ENCODE data around the gene PSG2.
"Not testable (repeated sequence)": the region's sequence is repeated elsewhere in the genome, so short reads cannot be mapped to it uniquely, and the experiment has no call there.

The PSG2 gene

DNA sequence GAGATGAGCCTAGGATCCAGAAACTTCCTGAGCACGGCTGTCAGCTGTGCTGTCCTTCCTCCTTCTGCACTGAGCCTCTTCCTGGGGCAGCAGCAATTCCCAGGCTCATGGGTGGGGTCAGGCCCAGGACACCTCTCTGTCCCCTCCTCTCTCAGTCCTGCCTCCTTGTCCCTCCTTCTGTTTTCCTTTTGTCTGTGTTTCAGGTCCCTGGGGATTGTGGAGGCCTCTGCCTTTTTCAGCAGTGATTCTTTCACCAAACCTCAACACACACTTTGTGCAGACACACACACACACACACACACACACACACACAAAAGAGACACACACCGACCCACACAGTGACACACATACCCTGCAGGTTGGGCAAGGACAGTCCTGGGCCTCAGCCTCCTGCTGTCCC, at the start of gene PSG2:
TSS of gene PSG2 (minus strand) at position 101 of the 400 bp plus-strand sequence. CDS start 132 bp downstream, outside the sequence.
- DNase-seq: not testable (repeated sequence)

DNA sequence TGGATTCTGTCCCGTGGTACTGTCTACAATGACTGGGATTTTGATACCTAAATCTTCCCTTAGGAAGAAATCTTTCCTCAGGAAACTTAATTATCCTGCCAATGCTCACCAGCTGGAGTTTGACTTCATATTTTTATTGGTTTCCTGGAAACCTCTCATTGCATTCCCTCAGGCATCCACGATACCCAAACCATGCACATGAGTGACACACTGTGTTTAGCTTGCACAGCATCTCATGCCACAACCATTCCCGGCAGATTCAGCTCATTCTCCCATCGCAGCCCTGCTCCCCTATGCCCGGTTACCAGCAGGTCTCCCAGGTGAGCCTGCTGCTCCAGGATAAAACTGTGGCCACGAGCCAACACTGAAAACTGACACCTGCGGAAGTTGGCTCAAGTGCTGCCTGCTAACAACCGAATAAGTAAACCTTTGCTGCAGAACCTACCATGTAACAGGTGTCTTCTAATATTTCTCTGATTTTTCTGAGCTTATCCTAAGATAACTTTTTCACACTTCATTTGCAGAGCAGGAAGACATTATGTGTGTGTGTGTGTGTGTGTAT, 48.9 kb upstream of the PSG2 start:
- not testable (repeated sequence) for DNase-seq

DNA sequence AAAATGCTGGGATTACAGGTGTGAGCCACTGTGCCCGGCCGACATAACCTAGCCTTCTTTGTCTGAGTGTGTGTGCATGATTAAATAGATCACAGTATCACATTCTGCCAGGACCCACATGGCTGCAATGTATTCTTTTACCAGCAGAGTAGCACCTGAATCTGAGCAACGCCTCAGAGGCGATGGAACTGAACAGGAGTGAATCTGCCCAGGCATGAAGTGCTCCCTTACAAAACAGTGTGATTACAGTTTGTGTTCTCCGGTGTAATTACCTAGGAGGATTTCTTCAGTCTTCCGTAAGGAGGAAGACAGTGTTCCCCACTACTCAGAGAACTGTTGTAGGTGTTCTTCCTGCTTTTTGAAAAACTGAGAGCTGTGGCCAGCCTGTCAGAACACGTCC, 46.7 kb upstream of the PSG2 start:
- not testable (repeated sequence) for DNase-seq

DNA sequence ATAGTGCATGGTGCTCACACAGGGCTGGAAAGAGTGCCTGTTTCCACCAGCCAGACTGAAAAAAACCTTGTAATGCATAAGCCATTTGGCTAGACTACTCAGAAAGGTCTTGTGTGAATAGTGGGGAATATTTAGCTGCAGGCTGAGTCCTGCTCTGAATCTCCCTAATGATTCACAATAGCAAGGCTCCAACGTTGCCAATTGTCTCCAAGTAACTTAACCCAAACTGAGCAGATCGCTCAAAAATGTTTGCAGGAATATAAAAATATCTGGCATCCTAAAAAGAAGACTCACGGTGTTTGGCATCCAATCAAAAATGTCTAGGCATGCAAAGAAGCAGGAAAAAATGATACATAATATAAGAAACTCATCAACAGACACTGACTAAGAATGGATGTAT, 44.8 kb upstream of the PSG2 start:
- DNase-seq: not testable (repeated sequence)

DNA sequence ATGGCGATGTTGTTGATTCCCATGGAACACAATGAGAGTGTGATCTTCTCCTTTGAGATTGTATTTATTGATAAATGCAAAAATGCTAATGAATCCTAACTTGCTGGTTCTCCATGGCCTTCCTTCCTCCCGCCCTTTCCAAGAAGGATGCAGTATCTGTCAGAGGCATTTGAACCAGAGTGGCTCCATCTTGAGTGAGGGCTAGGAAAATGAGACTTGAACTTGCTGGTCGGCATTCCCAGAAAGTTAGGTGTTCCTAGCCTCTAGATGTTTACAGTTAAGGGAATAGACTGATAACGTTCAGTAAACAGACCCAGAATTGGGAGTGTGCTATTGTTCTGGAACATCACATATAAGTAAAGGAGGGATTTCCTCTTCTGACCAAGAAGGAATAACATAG, 44.2 kb upstream of the PSG2 start:
- no peak for DNase-seq

DNA sequence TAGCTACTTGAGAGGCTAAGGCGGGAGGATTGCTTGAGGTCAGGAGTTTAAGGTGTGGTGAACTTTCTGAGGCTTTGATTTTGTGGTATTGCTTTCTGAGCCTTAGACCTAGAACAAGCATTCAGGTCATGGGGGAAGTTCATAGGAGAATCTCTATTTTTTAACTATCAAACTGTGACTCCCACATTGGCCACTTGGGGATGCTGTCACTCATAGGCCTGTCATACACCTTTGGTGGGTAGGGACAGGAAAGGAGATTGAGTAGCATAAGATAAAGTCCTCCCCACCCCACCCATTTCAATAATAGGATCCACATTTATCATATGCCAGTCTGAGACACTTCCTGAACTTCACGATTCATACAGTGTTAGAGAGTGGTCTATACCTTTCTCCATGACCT, 41.9 kb upstream of the PSG2 start:
- DNase-seq: no peak

DNA sequence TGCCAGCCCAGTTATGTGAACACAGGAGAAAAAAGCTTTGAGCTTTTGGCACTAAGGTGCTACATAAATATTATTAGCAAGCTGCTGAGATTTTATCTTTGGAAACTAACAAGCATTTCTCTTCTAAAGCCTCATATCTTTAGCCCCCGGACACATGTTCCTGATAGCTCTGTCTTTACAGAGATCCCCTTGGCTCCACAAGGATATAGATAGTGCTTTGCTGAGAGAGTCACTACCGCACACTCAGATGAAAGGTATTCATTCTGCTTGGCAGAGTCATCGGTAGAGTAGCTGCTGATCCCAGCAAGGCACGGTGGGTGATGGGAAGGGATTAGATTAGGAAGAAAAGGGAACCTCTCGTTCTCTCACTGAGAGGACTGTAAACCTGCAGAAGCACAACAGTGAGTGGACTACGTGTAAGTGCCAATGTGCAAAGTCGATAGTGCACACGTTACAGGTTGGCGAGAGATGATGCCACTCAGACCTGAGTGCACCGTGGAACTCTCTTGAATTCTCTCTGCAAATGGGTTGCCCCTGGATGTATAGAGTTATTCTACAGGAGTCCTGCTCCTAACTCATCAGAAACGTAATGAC, 38.0 kb upstream of the PSG2 start:
- not testable (repeated sequence) for DNase-seq

DNA sequence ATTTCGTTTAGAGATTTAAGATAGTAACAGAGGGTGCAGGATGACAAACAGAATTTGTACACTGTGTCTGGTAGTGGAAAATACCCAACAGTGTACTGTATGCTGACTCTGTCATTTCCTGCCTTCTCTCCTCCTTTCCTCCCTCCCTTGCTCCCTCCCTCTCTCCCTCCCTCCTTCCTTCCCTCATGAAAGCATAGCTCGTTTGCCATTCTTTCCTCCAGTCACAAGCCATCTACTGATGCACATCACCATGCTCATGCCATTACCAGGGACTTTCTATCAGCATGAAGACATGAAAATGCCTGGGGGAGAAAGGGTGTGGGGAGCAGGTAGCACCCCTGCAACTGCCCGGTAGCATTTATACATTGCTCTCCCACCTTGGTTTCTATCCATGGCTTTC, 37.0 kb upstream of the PSG2 start:
- not testable (repeated sequence) for DNase-seq

DNA sequence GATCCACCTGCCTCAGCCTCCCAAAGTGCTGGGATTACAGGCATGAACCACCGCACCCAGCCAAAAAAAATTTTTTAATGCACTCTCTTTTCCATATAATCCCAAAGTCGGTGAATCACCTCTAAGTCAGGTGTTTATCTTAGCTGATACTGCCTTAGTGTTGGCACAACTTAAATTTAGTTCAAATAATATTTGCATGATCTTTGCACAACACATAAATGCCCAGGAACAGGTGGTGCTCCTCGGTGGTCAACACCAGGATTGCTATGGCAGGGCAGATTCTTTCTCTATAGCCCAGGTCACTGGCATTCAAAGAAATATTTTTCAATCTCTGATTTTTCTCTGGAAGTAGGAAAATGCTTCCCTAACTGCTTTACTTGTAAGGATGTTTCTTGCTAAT, 33.9 kb upstream of the PSG2 start:
- not testable (repeated sequence) for DNase-seq

DNA sequence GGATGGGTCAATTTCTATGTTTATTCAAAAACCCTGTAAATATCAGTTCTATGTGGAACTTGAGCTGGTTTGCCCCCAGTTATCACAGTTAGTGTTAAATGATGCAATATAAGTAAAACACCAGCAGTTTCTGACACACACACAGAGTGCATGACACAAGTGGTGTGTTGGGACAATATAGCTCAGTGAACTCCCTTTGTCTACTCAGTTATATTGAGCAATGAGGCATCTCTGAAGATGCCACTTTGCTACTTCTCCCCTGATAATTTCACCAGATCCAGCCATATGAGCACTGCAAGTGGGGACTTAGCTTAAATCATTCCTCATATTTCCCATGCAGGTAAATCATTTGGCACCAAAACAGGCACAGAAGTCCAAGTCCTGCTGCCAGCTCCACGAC, 33.0 kb upstream of the PSG2 start:
- not testable (repeated sequence) for DNase-seq

DNA sequence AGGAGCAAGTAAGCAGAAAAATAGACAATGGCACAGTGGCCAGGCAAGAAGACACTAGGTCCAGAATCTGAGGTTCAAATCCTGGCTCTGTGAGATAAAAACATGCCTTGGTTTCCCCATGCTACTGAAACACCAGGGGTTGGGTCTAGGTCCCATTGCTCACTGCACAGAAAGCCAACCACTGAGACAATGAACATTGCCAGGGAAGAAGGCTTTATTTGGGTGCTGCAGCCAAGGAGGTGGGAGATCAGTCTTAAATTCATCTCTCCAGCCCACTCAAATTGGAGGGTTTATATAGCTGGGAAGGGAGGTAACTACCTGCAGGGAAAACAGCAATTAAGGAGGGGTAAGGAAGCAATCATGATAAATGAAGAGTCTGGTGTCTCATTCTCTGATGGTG, 32.6 kb upstream of the PSG2 start:
- DNase-seq: not testable (repeated sequence)

DNA sequence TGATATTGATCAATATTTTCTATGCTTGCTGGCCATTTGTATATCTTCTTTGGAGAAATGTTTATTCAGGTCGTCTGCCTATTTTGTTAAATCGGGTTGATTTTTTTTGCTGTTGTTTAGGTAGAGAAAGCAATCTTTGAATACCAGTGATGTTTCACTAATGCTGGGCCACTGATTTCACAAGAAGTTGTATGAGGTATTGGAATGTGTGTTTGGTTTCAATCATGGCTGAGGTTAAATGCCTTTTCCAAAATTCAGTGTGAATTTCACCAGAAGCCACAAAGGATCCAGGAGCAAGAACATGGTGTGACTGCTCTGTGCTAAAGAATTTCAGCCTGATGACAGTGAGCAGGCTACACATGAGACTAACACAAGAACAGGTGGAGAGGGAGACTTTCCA, 32.1 kb upstream of the PSG2 start:
- not testable (repeated sequence) for DNase-seq

DNA sequence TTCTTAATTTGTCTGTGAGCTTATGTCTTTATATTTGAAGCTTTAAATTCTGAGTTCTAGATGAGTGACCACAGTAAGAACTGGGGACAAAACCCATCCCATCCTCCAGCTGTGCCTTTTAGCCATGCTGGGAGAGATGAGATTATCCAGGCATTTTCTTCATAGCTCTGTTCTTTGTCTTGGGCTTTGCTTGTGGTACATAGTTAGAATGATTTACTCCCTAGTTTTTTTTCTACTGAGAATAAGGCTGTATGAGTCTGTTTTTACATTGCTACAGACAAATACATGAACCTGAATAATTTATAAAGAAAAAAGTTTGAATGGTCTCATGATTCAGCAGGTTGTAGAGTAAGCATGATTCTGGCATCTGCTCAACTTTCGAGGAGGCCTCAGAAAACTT, 24.9 kb upstream of the PSG2 start:
- DNase-seq: not testable (repeated sequence)

DNA sequence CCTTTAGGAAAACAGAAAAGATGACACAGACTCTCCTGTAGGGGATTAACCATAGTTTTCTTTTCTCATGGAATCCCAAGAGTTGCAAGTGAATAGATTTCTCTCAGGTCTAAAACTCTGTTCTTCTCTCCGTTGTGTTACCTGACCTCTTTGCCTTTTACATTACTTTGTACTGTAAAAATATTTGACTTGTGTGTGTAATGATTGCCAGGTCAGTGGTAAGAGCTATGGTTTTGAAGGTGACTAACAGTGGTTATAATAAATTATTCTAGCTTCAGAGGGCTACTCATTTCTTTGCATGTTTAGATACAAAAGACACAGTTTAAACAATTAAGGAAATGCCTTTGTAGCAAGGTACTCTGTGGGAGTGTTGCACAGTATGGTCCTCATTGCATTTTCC, 23.0 kb upstream of the PSG2 start:
- no peak for DNase-seq

DNA sequence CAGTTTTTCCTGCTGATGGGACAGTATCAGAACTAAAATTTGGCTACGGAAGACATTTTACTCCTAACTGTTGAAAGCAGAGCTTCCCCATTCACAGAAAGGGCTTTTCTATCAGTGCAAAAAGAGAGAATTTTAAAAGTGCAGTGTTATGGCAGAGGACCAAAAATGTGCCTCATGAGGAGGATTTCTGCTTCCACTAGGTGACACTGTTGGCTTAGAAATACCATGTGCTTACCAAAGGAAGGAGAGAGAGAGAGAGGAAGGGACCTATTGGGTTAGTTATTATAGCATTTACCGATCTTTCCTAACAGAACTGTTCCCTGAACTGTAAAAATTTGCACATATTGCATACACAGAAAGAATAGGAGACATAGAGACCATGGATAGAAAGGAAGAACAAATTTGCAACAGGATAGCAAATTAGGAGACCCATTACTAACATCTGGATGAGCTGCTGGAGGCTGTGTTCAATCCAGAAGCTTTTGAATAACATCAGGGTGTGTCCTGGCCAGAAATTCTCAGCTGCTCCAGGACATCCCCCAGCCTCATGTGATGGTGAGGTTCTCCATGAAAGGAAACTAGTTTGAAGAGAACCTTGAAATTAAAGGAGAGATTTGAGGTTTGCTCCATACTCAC, 21.8 kb upstream of the PSG2 start:
- DNase-seq: not testable (repeated sequence)

DNA sequence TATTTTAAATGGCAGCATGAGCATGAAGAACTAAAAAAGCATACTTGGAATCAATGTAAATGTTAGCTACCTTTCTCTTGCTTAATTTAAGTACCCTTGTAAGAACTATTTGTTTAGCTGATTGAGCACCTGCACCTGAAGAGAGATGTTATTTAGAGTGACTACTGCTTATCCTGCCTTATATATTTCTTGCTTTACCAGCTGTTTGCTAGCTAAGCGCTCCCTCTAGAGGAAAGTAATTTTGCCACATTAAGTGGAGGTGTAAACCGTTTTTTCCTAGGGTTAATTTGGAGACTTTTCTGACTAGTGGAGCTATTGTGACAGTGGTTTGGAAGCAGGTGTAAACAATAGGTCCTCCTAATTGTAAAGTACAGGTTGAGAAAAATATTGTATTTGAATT, 19.4 kb upstream of the PSG2 start:
- no peak for DNase-seq

DNA sequence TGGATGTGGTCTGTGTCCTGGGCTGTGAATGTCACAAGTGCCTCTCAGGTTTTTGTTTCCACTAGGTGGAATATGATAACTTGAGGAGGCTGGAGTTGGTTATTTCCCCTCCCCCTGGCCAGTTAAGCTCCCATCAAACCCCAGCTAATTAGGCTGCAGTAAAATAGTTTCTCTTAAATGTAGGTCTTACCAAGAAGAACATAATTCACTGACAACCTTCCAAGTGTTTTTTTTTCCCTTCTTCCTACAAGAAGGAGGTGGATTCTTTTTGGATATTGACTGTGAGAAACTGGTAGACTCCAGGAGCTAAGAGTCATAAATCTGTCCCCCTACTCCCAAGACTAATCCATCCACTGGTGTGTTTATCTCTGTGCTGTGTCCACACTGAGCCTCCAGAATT, 15.9 kb upstream of the PSG2 start:
- not testable (repeated sequence) for DNase-seq

DNA sequence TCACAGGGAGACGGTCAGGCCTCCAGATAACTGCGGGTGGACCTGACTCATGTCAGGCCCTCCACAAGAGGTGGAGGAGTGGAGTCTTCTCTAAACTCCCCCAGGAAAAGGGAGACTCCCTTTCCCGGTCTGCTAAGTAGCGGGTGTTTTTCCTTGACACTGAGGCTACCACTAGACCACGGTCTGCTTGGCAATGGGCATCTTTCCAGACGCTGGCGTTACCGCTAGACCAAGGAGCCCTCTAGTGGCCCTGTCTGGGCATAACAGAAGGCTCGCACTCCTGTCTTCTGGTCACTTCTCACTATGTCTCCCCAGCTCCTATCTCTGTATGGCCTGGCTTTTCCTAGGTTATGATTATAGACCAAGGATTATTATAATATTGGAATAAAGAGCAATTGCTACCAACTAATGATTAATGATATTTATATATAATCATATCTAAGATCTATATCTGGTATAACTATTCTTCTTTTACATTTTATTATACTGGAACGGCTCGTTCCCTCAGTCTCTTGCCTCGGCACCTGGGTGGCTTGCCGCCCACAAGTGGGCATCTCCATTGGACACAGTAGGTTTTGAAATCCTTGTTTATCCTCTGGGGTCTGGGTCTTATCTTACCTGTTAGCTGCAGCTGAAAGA, 5.3 kb upstream of the PSG2 start:
- DNase-seq: not testable (repeated sequence)

DNA sequence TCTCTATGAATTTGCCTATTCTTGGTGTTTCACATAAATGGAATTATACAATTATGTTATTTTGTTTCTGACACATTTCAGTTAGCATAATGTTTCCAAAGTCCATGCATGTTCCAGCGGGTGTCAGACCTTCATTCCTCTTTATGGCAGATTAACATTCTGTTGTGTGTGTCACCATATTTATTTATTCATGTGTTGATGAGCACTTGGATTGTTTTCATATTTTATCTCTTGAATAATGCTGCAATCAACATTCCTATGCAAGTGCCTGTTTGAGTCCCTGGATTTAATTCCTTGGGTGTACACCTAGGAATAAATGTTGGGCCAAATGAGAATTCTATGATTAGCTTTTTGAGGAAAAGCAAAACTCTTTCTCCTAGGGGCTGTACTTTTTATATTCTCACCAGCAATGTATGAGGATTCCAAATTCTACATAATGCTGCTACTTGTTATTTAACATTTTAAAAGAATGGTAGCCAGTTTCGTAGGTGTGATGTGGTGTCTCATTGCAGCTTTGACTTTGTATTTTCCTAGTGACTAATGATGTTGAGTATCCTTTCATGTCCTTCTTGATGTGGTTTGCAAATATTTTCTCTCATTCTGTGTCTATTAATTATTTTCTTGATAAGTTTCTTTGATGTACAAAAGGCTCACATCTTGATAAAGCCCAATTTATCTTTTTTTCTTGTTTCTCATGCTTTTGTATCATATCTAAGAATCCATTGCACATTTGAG, 3.5 kb upstream of the PSG2 start:
- DNase-seq: not testable (repeated sequence)

DNA sequence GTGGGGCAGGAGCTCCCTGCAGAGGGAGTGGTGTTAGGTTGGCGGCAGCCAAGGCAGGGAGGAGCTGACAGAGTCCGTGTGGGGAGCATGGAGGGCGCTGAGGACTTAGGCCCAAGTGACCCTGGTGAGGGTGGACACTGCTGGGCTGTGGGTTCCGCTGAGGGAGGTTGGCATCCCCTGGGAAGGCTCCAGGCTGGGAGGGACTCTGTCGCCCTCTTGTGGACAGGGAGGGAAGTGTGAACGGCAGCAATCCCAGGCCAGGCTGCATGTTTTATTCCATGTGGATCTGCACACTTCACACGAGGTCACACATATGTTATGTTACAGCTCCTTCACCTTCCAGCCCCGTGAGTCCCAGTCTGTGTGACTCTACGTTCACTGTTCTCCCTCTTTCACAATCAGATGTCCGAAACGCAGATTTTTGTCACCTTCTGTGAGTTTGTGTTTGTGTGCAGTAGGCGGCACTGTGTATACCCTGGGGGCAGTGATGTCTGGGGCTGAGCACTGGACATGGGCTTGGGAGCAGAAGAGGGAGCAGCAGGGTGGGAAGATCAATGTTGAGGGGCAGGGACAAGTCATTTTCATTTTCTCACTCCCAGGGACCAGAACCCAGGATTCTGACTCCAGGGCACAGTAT, 1.8 kb upstream of the PSG2 start:
- not testable (repeated sequence) for DNase-seq

DNA sequence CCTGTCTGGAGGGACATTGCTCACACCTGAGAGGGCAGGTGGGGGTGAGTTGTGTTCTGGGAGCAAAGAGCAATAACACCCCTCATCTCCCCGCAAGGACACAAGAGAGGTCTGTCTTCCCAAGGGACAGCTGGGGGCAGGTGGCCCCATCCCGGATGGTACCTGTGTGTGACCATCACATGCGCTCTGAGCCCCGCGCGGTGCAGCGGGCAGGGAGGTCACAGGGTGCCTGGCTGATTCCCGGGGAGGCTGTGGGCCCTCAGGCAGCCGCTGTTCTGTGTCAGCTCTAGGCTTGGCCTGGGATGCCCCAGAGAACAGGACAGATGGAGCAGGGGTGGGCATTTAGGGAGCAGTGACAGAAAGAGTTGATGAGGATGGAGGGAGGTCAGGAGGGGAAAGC, 1.2 kb upstream of the PSG2 start:
- not testable (repeated sequence) for DNase-seq

DNA sequence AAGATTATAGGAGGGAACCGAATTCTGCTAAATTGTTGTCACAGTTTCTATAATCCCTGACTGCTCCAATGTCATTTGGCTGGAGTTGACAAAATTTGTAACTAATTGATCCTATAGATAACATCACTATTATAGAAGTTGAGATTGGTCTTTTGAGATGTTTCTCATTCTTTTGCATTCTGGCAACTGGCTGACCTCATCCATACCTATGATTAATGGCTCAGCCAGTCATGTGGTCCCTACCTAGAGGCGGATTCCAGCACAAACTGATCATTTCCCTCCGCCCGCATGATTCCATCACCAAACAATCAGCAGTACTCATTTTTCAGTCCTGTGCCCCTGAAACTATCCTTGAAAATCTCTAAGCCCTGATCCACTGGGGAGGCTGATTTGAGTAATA, 4.2 kb downstream of the PSG2 start:
- no peak for DNase-seq

DNA sequence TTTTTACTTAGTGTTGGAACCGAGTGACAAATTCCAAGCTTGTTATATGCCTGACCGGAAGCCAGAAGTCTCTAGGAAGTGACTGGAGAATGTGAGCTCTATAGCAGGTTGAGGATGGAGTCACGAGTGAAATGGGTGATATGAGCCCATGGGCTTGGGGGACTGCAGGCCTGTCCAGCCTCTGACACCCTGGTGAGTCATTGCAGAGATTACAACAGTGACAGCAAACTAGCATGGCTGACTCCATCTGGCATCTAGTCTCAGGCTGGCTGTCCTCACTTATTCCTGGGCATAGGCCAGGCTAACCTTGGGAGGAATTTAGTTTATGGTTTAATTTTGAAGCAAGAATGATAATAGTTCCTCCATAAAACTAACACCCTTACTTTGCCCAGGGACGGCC, 4.6 kb downstream of the PSG2 start:
- DNase-seq: not testable (repeated sequence)
